IMR-90 (cell line): ENCODE measurements around the gene COL11A2. TPM values are rescaled to one million over a fixed set of nuclear protein-coding genes. Genes with fewer than 3 reads are reported as not detected.
A peak's percentile ranks its signal among the peaks of the same experiment; 100 is the strongest.

ENCODE experiments used
- ATAC-seq: fragments of 200-7000 bp; cut with Tn5 transposase; 2 replicates; pipeline ENCODE4 v1.9.1; 2020; ENCODE audit warnings: low read depth, mild to moderate bottlenecking, moderate library complexity
- BruUV-seq: library from RNA; stranded (reverse); fragments of 400-500 nt; replicated peaks from 2 replicates; lab custom pipeline; 2021; lab: Mats Ljungman, UMichigan
- CTCF ChIA-PET: fragments of 300-600 bp; formaldehyde crosslinking; extraction: SDS; loops from one replicate; lab custom pipeline; 2021; ENCODE audit warnings: antibody characterized with exemption; lab: Yijun Ruan, JAX
- POLR2A ChIA-PET: fragments of 300-600 bp; sonication (Branson Sonifier 250); formaldehyde crosslinking; loops from one replicate; lab custom pipeline; 2022; ENCODE audit warnings: antibody characterized with exemption; ENCODE audit not compliant: unreplicated experiment; lab: Charles Lee
- DNase-seq: peaks from one replicate; pipeline ENCODE4 v3.0.0; 2013
- H2AFZ ChIP-seq: replicated peaks from 2 replicates; pipeline ENCODE3; 2013; ENCODE audit warnings: low read length, mild to moderate bottlenecking; ENCODE audit not compliant: poor library complexity
- H2AK5ac ChIP-seq: 2 replicates; pipeline ENCODE4 v1.6.1; 2013; ENCODE audit warnings: low read depth, low read length, inconsistent platforms
- H2AK9ac ChIP-seq: replicated peaks from 2 replicates; pipeline ENCODE3; 2013; ENCODE audit warnings: mild to moderate bottlenecking, low read depth, low read length, moderate library complexity; ENCODE audit not compliant: poor library complexity
- H2BK120ac ChIP-seq: 2 replicates; pipeline ENCODE4 v1.6.1; 2013; ENCODE audit warnings: low read depth, low read length, inconsistent platforms
- H2BK15ac ChIP-seq: 3 replicates; pipeline ENCODE4 v1.6.1; 2013; ENCODE audit warnings: low read depth, low read length, inconsistent platforms
- H2BK20ac ChIP-seq: 2 replicates; pipeline ENCODE4 v1.6.1; 2013; ENCODE audit warnings: low read depth, mild to moderate bottlenecking, inconsistent platforms, low read length, moderate library complexity
- H2BK5ac ChIP-seq: 2 replicates; pipeline ENCODE4 v1.6.1; 2013; ENCODE audit warnings: mild to moderate bottlenecking, low read depth, low read length, inconsistent platforms; ENCODE audit not compliant: poor library complexity, severe bottlenecking
- H3K14ac ChIP-seq: replicated peaks from 2 replicates; pipeline ENCODE4 v1.6.1; 2013; ENCODE audit warnings: low read depth, low read length, inconsistent platforms
- H3K18ac ChIP-seq: 2 replicates; pipeline ENCODE4 v1.6.1; 2013; ENCODE audit warnings: low read depth, low read length, control low read depth
- H3K23ac ChIP-seq: 2 replicates; pipeline ENCODE4 v1.6.1; 2013; ENCODE audit warnings: low read depth, low read length, inconsistent platforms
- H3K27ac ChIP-seq: 2 replicates; pipeline ENCODE4 v1.5.1; 2013; ENCODE audit warnings: mild to moderate bottlenecking, control low read depth, low read length; ENCODE audit not compliant: insufficient read depth
- H3K27me3 ChIP-seq: 2 replicates; pipeline ENCODE4 v1.6.1; 2013; ENCODE audit warnings: low read length; ENCODE audit not compliant: control insufficient read depth, insufficient read depth
- H3K36me3 ChIP-seq: 2 replicates; pipeline ENCODE4 v1.6.1; 2013; ENCODE audit warnings: low read length, mixed read lengths; ENCODE audit not compliant: control insufficient read depth, insufficient read depth
- H3K4ac ChIP-seq: 2 replicates; pipeline ENCODE4 v1.6.1; 2013; ENCODE audit warnings: low read depth, low read length, inconsistent platforms
- H3K4me1 ChIP-seq: 2 replicates; pipeline ENCODE4 v1.6.1; 2013; ENCODE audit warnings: low read length, mixed read lengths; ENCODE audit not compliant: control insufficient read depth, insufficient read depth
- H3K4me2 ChIP-seq: 2 replicates; pipeline ENCODE4 v1.6.1; 2013; ENCODE audit warnings: low read depth, mild to moderate bottlenecking, control low read depth, low read length, moderate library complexity
- H3K4me3 ChIP-seq: 2 replicates; pipeline ENCODE4 v1.5.1; 2013; ENCODE audit warnings: low read depth, mild to moderate bottlenecking, control low read depth, low read length, moderate library complexity; ENCODE audit not compliant: insufficient read depth
- H3K56ac ChIP-seq: 2 replicates; pipeline ENCODE4 v1.6.1; 2013; ENCODE audit warnings: low read length, inconsistent platforms; ENCODE audit not compliant: insufficient read depth; ENCODE audit errors: extremely low read depth
- H3K79me1 ChIP-seq, 2 experiments: 2 replicates each; pipeline ENCODE4 v1.6.1; 2013; ENCODE audit warnings: low read length in 2 of 2, inconsistent platforms in 1 of 2, low read depth in 1 of 2
- H3K9ac ChIP-seq: 2 replicates; pipeline ENCODE4 v1.6.1; 2013; ENCODE audit warnings: low read depth, low read length, control low read depth
- H3K9me1 ChIP-seq: 2 replicates; pipeline ENCODE4 v1.6.1; 2013; ENCODE audit warnings: low read length, inconsistent platforms; ENCODE audit not compliant: insufficient read depth
- H3K9me3 ChIP-seq: 2 replicates; pipeline ENCODE4 v1.6.1; 2013; ENCODE audit warnings: low read length; ENCODE audit not compliant: control insufficient read depth, insufficient read depth
- H4K20me1 ChIP-seq: 2 replicates; pipeline ENCODE4 v1.6.1; 2013; ENCODE audit warnings: low read length, inconsistent platforms; ENCODE audit not compliant: insufficient read depth
- H4K5ac ChIP-seq: 2 replicates; pipeline ENCODE4 v1.6.1; 2013; ENCODE audit warnings: mild to moderate bottlenecking, low read depth, low read length, control low read depth
- H4K8ac ChIP-seq, 2 experiments: 2 replicates each; pipeline ENCODE4 v1.6.1; 2013; ENCODE audit warnings: low read depth in 2 of 2, low read length in 2 of 2, control low read depth in 1 of 2, inconsistent platforms in 1 of 2
- H4K91ac ChIP-seq: 2 replicates; pipeline ENCODE4 v1.6.1; 2013; ENCODE audit warnings: low read depth, low read length, inconsistent platforms; ENCODE audit not compliant: insufficient read depth
- BHLHE40 ChIP-seq: fragments of 150-350 bp; IDR thresholded peaks from 2 replicates; pipeline ENCODE4 v1.6.1; 2016; ENCODE audit warnings: mild to moderate bottlenecking, low read depth, low read length
- CEBPB ChIP-seq: IDR thresholded peaks from 2 replicates; pipeline ENCODE4 v1.6.1; 2012; ENCODE audit warnings: low read depth, low read length, improper control_type of control experiment
- CHD1 ChIP-seq: IDR thresholded peaks from 2 replicates; pipeline ENCODE4 v1.6.1; 2012; ENCODE audit warnings: low read depth, low read length, improper control_type of control experiment
- CTCF ChIP-seq: conservative IDR thresholded peaks from 2 replicates; pipeline ENCODE4 v1.5.1; 2012; ENCODE audit warnings: mild to moderate bottlenecking, low read depth, low read length, improper control_type of control experiment
- ELK1 ChIP-seq: fragments of 150-350 bp; IDR thresholded peaks from 2 replicates; pipeline ENCODE4 v1.6.1; 2016; ENCODE audit warnings: low read depth, mild to moderate bottlenecking, low read length, moderate library complexity, borderline replicate concordance
- FOS ChIP-seq: fragments of 150-350 bp; IDR thresholded peaks from 2 replicates; pipeline ENCODE4 v1.6.1; 2016; ENCODE audit warnings: low read depth, low read length
- MAFK ChIP-seq: IDR thresholded peaks from 2 replicates; pipeline ENCODE4 v1.6.1; 2012; ENCODE audit warnings: low read depth, low read length, improper control_type of control experiment
- MAZ ChIP-seq: IDR thresholded peaks from 2 replicates; pipeline ENCODE4 v1.6.1; 2012; ENCODE audit warnings: low read depth, mild to moderate bottlenecking, low read length, improper control_type of control experiment, moderate library complexity, borderline replicate concordance
- MXI1 ChIP-seq: IDR thresholded peaks from 2 replicates; pipeline ENCODE4 v1.6.1; 2012; ENCODE audit warnings: low read depth, mild to moderate bottlenecking, low read length, moderate library complexity, borderline replicate concordance
- NFE2L2 ChIP-seq: fragments of 150-350 bp; IDR thresholded peaks from 2 replicates; pipeline ENCODE4 v1.6.1; 2016; ENCODE audit warnings: low read depth, mild to moderate bottlenecking, low read length
- POLR2A ChIP-seq: IDR thresholded peaks from 2 replicates; pipeline ENCODE4 v1.6.1; 2012; ENCODE audit warnings: mild to moderate bottlenecking, low read depth, low read length
- RAD21 ChIP-seq: IDR thresholded peaks from 2 replicates; pipeline ENCODE4 v1.6.1; 2012; ENCODE audit warnings: low read length, improper control_type of control experiment
- RCOR1 ChIP-seq: IDR thresholded peaks from 2 replicates; pipeline ENCODE4 v1.6.1; 2012; ENCODE audit warnings: mild to moderate bottlenecking, low read length, improper control_type of control experiment; ENCODE audit not compliant: insufficient replicate concordance
- RFX5 ChIP-seq: IDR thresholded peaks from 2 replicates; pipeline ENCODE4 v1.8.0; 2012; ENCODE audit warnings: low read depth, mild to moderate bottlenecking, low read length, moderate library complexity
- SMC3 ChIP-seq: fragments of 150-350 bp; IDR thresholded peaks from 2 replicates; pipeline ENCODE4 v1.6.1; 2016; ENCODE audit warnings: low read depth, mild to moderate bottlenecking, antibody characterized with exemption, low read length, moderate library complexity
- WGBS, 2 experiments: methylation state at CpG; one replicate each; pipeline versions ENCODE4 v1.1.5 to v1.1.7; 2013; ENCODE audit warnings: missing lambda C conversion rate in 2 of 2; ENCODE audit not compliant: insufficient read length in 1 of 2; ENCODE audit errors: extremely low coverage in 2 of 2; 5-methylcytosine and 5-hydroxymethylcytosine counted together
- dilution Hi-C: fragments of 300-500 bp; cut with HindIII; formaldehyde crosslinking; loops from one replicate; pipeline ENCODE4 v1.14.3; 2018; ENCODE audit warnings: low sequenced_read_pairs; ENCODE audit not compliant: unreplicated experiment
- in situ Hi-C: fragments of 300-500 bp; cut with MboI; formaldehyde crosslinking; loops from 3 replicates; pipeline ENCODE4 v1.14.3; 2019; ENCODE audit warnings: low sequenced_read_pairs, inconsistent platforms, mixed read lengths
- intact Hi-C: fragments of 100-400 bp; cut with micrococcal nuclease; formaldehyde crosslinking; loops from 2 replicates; pipeline ENCODE4 v1.10.0; 2022
- polyA plus RNA-seq, 3 experiments: library from polyadenylated mRNA; depleted of rRNA; stranded (reverse); fragments of >200 nt; gene quantifications; 2 replicates each; pipeline ENCODE4 v1.2.3, GENCODE V29; 2012; ENCODE audit warnings: low replicate concordance in 1 of 3
- total RNA-seq: library from RNA; depleted of rRNA; stranded (reverse); fragments of >200 nt; gene quantifications from 2 replicates; pipeline ENCODE4 v1.2.3, GENCODE V29; 2012
- TF ChIP-seq, protein P1 (sequence below): fragments of 150-350 bp; IDR thresholded peaks from 2 replicates; pipeline ENCODE4 v1.6.1; 2017; ENCODE audit warnings: mild to moderate bottlenecking, antibody characterized with exemption, low read length, low read depth

Gene COL11A2
- total and polyA plus RNA-seq, 2 of the 4 experiments (the other 2 are of a cell fraction), result under 0.01 to 0.38 TPM

GRCh38 chr6:33202799-33203198 lies 10.5 kb upstream of the COL11A2 start:
- H4K8ac ChIP-seq, result no peak overlapping the region
- ChIA-PET CTCF (no interaction called here), POLR2A (no interaction called here)
- ATAC-seq, result no peak
- no peak overlapping the region for H3K27ac ChIP-seq
- H3K9ac ChIP-seq, result no peak overlapping the region
- H3K14ac ChIP-seq, result no peak overlapping the region
- H3K18ac ChIP-seq, result no peak overlapping the region
- dilution Hi-C loops, result no loop called here
- no peak overlapping the region for H3K4me3 ChIP-seq
- H4K20me1 ChIP-seq, result peaks cover 46% of the 10 kb centered on the region; the same call in 1 of the 2 replicates
- H2BK5ac ChIP-seq, result no peak overlapping the region
- H3K79me1 ChIP-seq, result peaks cover 14 to 90% of the 10 kb centered on the region in 2 experiments; a peak in 3 of 4 replicates
- WGBS, 2 experiments, result 94% methylated on average over 5 of the region's 6 CpGs; no CpG with 5 or more reads in 1 of the 2 experiments
- BruUV-seq, result no TSS peak
- no peak overlapping the region for H4K91ac ChIP-seq
- H2BK15ac ChIP-seq, result no peak overlapping the region
- peaks cover 34% of the 10 kb centered on the region for H3K4me1 ChIP-seq
- peaks cover 39% of the 10 kb centered on the region for H3K9me1 ChIP-seq
- no peaks in the 10 kb centered on the region for H3K9me3 ChIP-seq
- peak overlapping the region; percentile 14; the same call in 1 of the 2 replicates for H3K23ac ChIP-seq
- no peak overlapping the region for H2AK9ac ChIP-seq
- no peak overlapping the region for H2AFZ ChIP-seq
- no peak overlapping the region for H2BK120ac ChIP-seq
- TF ChIP-seq RAD21 (no peak), FOS (no peak), RCOR1 (no peak), CEBPB (no peak), RFX5 (no peak), NFE2L2 (no peak), CHD1 (no peak), POLR2A (no peak), MAFK (no peak), SMC3 (no peak), ELK1 (no peak), CTCF (no peak), MXI1 (no peak), BHLHE40 (no peak), MAZ (no peak)
- TF ChIP-seq, protein P1, sequence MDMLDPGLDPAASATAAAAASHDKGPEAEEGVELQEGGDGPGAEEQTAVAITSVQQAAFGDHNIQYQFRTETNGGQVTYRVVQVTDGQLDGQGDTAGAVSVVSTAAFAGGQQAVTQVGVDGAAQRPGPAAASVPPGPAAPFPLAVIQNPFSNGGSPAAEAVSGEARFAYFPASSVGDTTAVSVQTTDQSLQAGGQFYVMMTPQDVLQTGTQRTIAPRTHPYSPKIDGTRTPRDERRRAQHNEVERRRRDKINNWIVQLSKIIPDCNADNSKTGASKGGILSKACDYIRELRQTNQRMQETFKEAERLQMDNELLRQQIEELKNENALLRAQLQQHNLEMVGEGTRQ, result no peak
- no peak overlapping the region for H3K4ac ChIP-seq
- H3K27me3 ChIP-seq, result no peaks in the 10 kb centered on the region
- in situ Hi-C loops, result no loop called here
- no peak overlapping the region for H2AK5ac ChIP-seq
- H3K56ac ChIP-seq, result no peak overlapping the region
- intact Hi-C loops, result no loop called here
- no peak for DNase-seq
- no peak overlapping the region for H4K5ac ChIP-seq
- no peak overlapping the region for H2BK20ac ChIP-seq
- no peak overlapping the region for H3K4me2 ChIP-seq
- peaks cover 26% of the 10 kb centered on the region for H3K36me3 ChIP-seq
